Tibial artery (tissue), 4 donors: ENCODE data around the gene TRAF7.

ENCODE experiments used
- DNase-seq, 2 donors: peaks; one replicate each; pipeline ENCODE4 v3.0.0-alpha.2; 2019
- H3K27ac ChIP-seq, 2 donors: fragments of 200-600 bp; sonication (generic) in 1 of 2; 1 replicate in 1 of 2; 2 replicates in 1 of 2; pipeline ENCODE4 v1.5.1; 2018 to 2019; ENCODE audit warnings: mild to moderate bottlenecking in 1 of 2
- H3K27me3 ChIP-seq, 2 donors: fragments of 200-600 bp; sonication (generic) in 1 of 2; one replicate each; pipeline versions ENCODE4 v1.5.1 to v1.6.0; 2016 to 2019
- H3K36me3 ChIP-seq, 3 donors: fragments of 200-600 bp; sonication (generic) in 2 of 3; one replicate each; pipeline ENCODE4 v1.5.1; 2016 to 2019; ENCODE audit warnings: mild to moderate bottlenecking in 2 of 3
- H3K4me1 ChIP-seq, 4 donors: fragments of 200-600 bp; sonication (generic) in 2 of 4; 1 replicate in 3 of 4; 2 replicates in 1 of 4; pipeline ENCODE4 v1.5.1; 2016 to 2019
- H3K4me3 ChIP-seq, 2 donors: fragments of 200-600 bp; sonication (generic) in 1 of 2; 1 replicate in 1 of 2; 2 replicates in 1 of 2; pipeline ENCODE4 v1.5.1; 2018 to 2019; ENCODE audit warnings: mild to moderate bottlenecking in 2 of 2
- H3K9me3 ChIP-seq, 3 donors: fragments of 200-600 bp; sonication (generic) in 1 of 3; one replicate each; pipeline ENCODE4 v1.5.1; 2016 to 2019
- CTCF ChIP-seq, 2 experiments: fragments of 200-600 bp in 1 of 2; fragments of 450-650 bp in 1 of 2; IDR thresholded peaks; one replicate each; pipeline ENCODE4 v1.5.1; 2017 to 2019; ENCODE audit warnings: antibody characterized with exemption in 2 of 2, mild to moderate bottlenecking in 1 of 2, moderate library complexity in 1 of 2
- intact Hi-C: fragments of 100-400 bp; cut with DNase I; formaldehyde crosslinking; loops from one replicate; pipeline ENCODE4 v1.15.0; 2023; ENCODE audit warnings: low total_unique reads

TRAF7 gene

GRCh38 chr16:2172688-2173335 lies 17.2 kb downstream of the TRAF7 start:
- DNase-seq, result no peak
- no peak for TF ChIP-seq CTCF (IDR thresholded peaks at IDR 0.05)
- Histone ChIP-seq H3K4me3 (no peak overlapping the region), H3K36me3 (peaks cover 60 to 98% (median 91%) of the 10 kb centered on the region in 3 donors), H3K27me3 (no peaks in the 10 kb centered on the region), H3K4me1 (no peaks in the 10 kb centered on the region), H3K9me3 (no peaks in the 10 kb centered on the region), H3K27ac (no peak overlapping the region)
- intact Hi-C loops, result no loop called here

GRCh38 chr16:2173366-2173765 lies 17.8 kb downstream of the TRAF7 start:
- TF ChIP-seq CTCF (IDR thresholded peaks at IDR 0.05), result no peak
- no peak for DNase-seq
- Histone ChIP-seq H3K4me1 (peaks cover 0 to under 1% (median 0%) of the 10 kb centered on the region in 4 donors), H3K4me3 (no peak overlapping the region), H3K27me3 (peaks cover 0 to 5% of the 10 kb centered on the region in 2 donors), H3K9me3 (no peaks in the 10 kb centered on the region), H3K27ac (no peak overlapping the region), H3K36me3 (peaks cover 56 to 95% (median 90%) of the 10 kb centered on the region in 3 donors)
- intact Hi-C loops, result no loop called here

- TF ChIP-seq CTCF (IDR thresholded peaks at IDR 0.05), result no peak
- H3K9me3 ChIP-seq, result no peaks in the 10 kb centered on the region
- H3K27ac ChIP-seq, result no peak overlapping the region
- H3K27me3 ChIP-seq, result peaks cover 0 to 8% of the 10 kb centered on the region in 2 donors
- no peak for DNase-seq
- peaks cover 0 to 3% (median 0%) of the 10 kb centered on the region in 4 donors for H3K4me1 ChIP-seq
- intact Hi-C loops, result no loop called here
- H3K36me3 ChIP-seq, result peaks cover 52 to 91% (median 85%) of the 10 kb centered on the region in 3 donors
- H3K4me3 ChIP-seq, result no peak overlapping the region
Measured at GRCh38 chr16:2173916-2174315, 18.3 kb downstream of the TRAF7 start.

- TF ChIP-seq CTCF (IDR thresholded peaks at IDR 0.05), result no peak
- H3K36me3 ChIP-seq, result peaks cover 52 to 85% (median 80%) of the 10 kb centered on the region in 3 donors
- H3K9me3 ChIP-seq, result no peaks in the 10 kb centered on the region
- no peak overlapping the region for H3K4me3 ChIP-seq
- no peak overlapping the region for H3K27ac ChIP-seq
- H3K4me1 ChIP-seq, result peaks cover 0 to 3% (median 0%) of the 10 kb centered on the region in 4 donors
- no peak for DNase-seq
- peaks cover 0 to 12% of the 10 kb centered on the region in 2 donors for H3K27me3 ChIP-seq
- intact Hi-C loops, result no loop called here
Measured at GRCh38 chr16:2174396-2175131, 19.0 kb downstream of the TRAF7 start.

- H3K36me3 ChIP-seq, result peaks cover 52 to 77% (median 77%) of the 10 kb centered on the region in 3 donors
- H3K4me3 ChIP-seq, result no peak overlapping the region
- no peak for TF ChIP-seq CTCF (IDR thresholded peaks at IDR 0.05)
- peaks cover 0 to 3% (median 0%) of the 10 kb centered on the region in 4 donors for H3K4me1 ChIP-seq
- peaks cover 0 to 12% of the 10 kb centered on the region in 2 donors for H3K27me3 ChIP-seq
- H3K27ac ChIP-seq, result no peak overlapping the region
- H3K9me3 ChIP-seq, result no peaks in the 10 kb centered on the region
- intact Hi-C loops, result no loop called here
- DNase-seq, result no peak
Measured at GRCh38 chr16:2175454-2175853, 19.9 kb downstream of the TRAF7 start.
